ENCODE data around the gene OR5AR1. TPM values are rescaled to one million over a fixed set of nuclear protein-coding genes. Genes with fewer than 3 reads are reported as not detected.

The OR5AR1 gene
- total RNA-seq, 1 experiment from 2014 or later = not detected

- H3K36me3 ChIP-seq (ENCODE audit: control insufficient read depth, insufficient read depth, low read length) = no peaks in the 10 kb centered on the region
- no peaks in the 10 kb centered on the region for H3K4me1 ChIP-seq (ENCODE audit: control insufficient read depth, insufficient read depth, low read length)
- ChIA-PET CTCF (no interaction called here), POLR2A (no interaction called here)
- BruUV-seq (replicated peaks) = no TSS peak
- H3K4me3 ChIP-seq (ENCODE audit: low read depth in 2 of 2, low read length in 2 of 2) = no peak overlapping the region
- no peak for TF ChIP-seq REST (IDR thresholded peaks at IDR 0.05; ENCODE audit: insufficient read depth in 1 of 2, low read depth in 2 of 2, low read length in 1 of 2)
- TF ChIP-seq SIN3A (IDR thresholded peaks at IDR 0.05; ENCODE audit: borderline replicate concordance, insufficient read depth, low read depth, low read length) = no peak
- no peak for TF ChIP-seq TCF7L2 (IDR thresholded peaks at IDR 0.05; ENCODE audit: low read depth, low read length)
- TF ChIP-seq CTCF (IDR thresholded peaks at IDR 0.05) = no peak
- TF ChIP-seq POLR2AphosphoS5 (IDR thresholded peaks at IDR 0.05; ENCODE audit: low read depth, low read length) = no peak
- no peaks in the 10 kb centered on the region for H3K27me3 ChIP-seq (ENCODE audit: control insufficient read depth, insufficient read depth, low read length)
- intact Hi-C loops (cut with micrococcal nuclease; ENCODE audit: unreplicated experiment) = no loop called here
- in situ Hi-C loops (cut with HindIII; ENCODE audit: low pct_unique_long_range_greater_than_20kb, low sequenced_read_pairs) = no loop called here
- H3K9me3 ChIP-seq (ENCODE audit: control insufficient read depth, insufficient read depth, low read depth, low read length) = no peaks in the 10 kb centered on the region
- no peak for ATAC-seq
- DNase-seq (ENCODE audit: low read depth, low spot score) = no peak
- no peak overlapping the region for H3K27ac ChIP-seq (ENCODE audit: low read length)
Measured at GRCh38 chr11:56693428-56693827, 29.9 kb downstream of the OR5AR1 start.

- no peaks in the 10 kb centered on the region for H3K4me1 ChIP-seq (ENCODE audit: control insufficient read depth, insufficient read depth, low read length)
- no peak within 1 kb of the TSS for H3K27ac ChIP-seq (ENCODE audit: low read length)
- H3K27me3 ChIP-seq (ENCODE audit: control insufficient read depth, insufficient read depth, low read length) = no peaks in the 10 kb centered on the region
- ChIA-PET CTCF (no interaction called here), POLR2A (no interaction called here)
- ATAC-seq (no peak), DNase-seq (ENCODE audit: low read depth, low spot score) (no peak)
- no peaks in the 10 kb centered on the region for H3K9me3 ChIP-seq (ENCODE audit: control insufficient read depth, insufficient read depth, low read depth, low read length)
- H3K4me3 ChIP-seq (ENCODE audit: low read depth in 2 of 2, low read length in 2 of 2) = no peak within 1 kb of the TSS
- in situ Hi-C loops (cut with HindIII; ENCODE audit: low pct_unique_long_range_greater_than_20kb, low sequenced_read_pairs) (no loop called here), intact Hi-C loops (cut with micrococcal nuclease; ENCODE audit: unreplicated experiment) (no loop called here)
- no TSS peak for BruUV-seq (replicated peaks)
- no peaks in the 10 kb centered on the region for H3K36me3 ChIP-seq (ENCODE audit: control insufficient read depth, insufficient read depth, low read length)
- TF ChIP-seq CTCF (IDR thresholded peaks at IDR 0.05) (no peak), TCF7L2 (IDR thresholded peaks at IDR 0.05; ENCODE audit: low read depth, low read length) (no peak), POLR2AphosphoS5 (IDR thresholded peaks at IDR 0.05; ENCODE audit: low read depth, low read length) (no peak), REST (IDR thresholded peaks at IDR 0.05; ENCODE audit: insufficient read depth in 1 of 2, low read depth in 2 of 2, low read length in 1 of 2) (no peak), SIN3A (IDR thresholded peaks at IDR 0.05; ENCODE audit: borderline replicate concordance, insufficient read depth, low read depth, low read length) (no peak)
Measured at GRCh38 chr11:56698795-56699194, 35.3 kb downstream of the OR5AR1 start, which contains the start of gene OR9G1. Gene OR9G1 (plus strand): TSS chr11:56699095. CDS start chr11:56700388, 1,293 bp downstream.

Data from Panc1 (cell line).